ENCODE results near the gene IQSEC3. TPM values are rescaled to one million over a fixed set of nuclear protein-coding genes. Genes with fewer than 3 reads are reported as not detected.
"Not testable (repeated sequence)": the region's sequence is repeated elsewhere in the genome, so short reads cannot be mapped to it uniquely, and the experiment has no call there.

The IQSEC3 gene
- total RNA-seq, 2 donors from 2014 or later: 3.2 to 3.6 TPM

GRCh38 chr12:51087-51486, 15.5 kb upstream of the IQSEC3 start:
- DNase-seq (ENCODE audit: low spot score): peak; percentile 51

GRCh38 chr12:51962-52361, 14.6 kb upstream of the IQSEC3 start:
- peak; percentile 83 for DNase-seq (ENCODE audit: low spot score)
- intact Hi-C loops (cut with DNase I): not testable (repeated sequence)

More at GRCh38 chr12:51087-51486, 15.5 kb upstream of the IQSEC3 start:
- intact Hi-C loops (cut with DNase I): not testable (repeated sequence)

- intact Hi-C loops (cut with DNase I); DNase-seq (ENCODE audit: low spot score): not testable (repeated sequence)
Observed at GRCh38 chr12:52902-53734, 13.4 kb upstream of the IQSEC3 start.

GRCh38 chr12:53735-54730, 12.5 kb upstream of the IQSEC3 start:
- intact Hi-C loops (cut with DNase I): no loop called here
- DNase-seq (ENCODE audit: low spot score): peak; percentile 68

- intact Hi-C loops (cut with DNase I): no loop called here
- DNase-seq (ENCODE audit: low spot score): peak; percentile 78
Observed at GRCh38 chr12:54750-55535, 11.6 kb upstream of the IQSEC3 start.

- intact Hi-C loops (cut with DNase I): no loop called here
- peak; percentile 64 for DNase-seq (ENCODE audit: low spot score)
Observed at GRCh38 chr12:56683-57346, 9.8 kb upstream of the IQSEC3 start.

- intact Hi-C loops (cut with DNase I): no loop called here
- DNase-seq (ENCODE audit: low spot score): peak; percentile 70
Observed at GRCh38 chr12:57539-57938, 9.0 kb upstream of the IQSEC3 start.

GRCh38 chr12:58832-59231, 7.7 kb upstream of the IQSEC3 start:
- no peak for DNase-seq (ENCODE audit: low spot score)
- intact Hi-C loops (cut with DNase I): no loop called here

GRCh38 chr12:61845-62244, 4.7 kb upstream of the IQSEC3 start:
- DNase-seq (ENCODE audit: low spot score); intact Hi-C loops (cut with DNase I): not testable (repeated sequence)

- intact Hi-C loops (cut with DNase I); DNase-seq (ENCODE audit: low spot score): not testable (repeated sequence)
Observed at GRCh38 chr12:65491-66063, 990 bp upstream of the IQSEC3 start.

GRCh38 chr12:66782-67504, 376 bp downstream of the IQSEC3 start:
- intact Hi-C loops (cut with DNase I): not testable (repeated sequence)
- DNase-seq (ENCODE audit: low spot score): peak; percentile 75

GRCh38 chr12:69677-70076, 3.1 kb downstream of the IQSEC3 start:
- intact Hi-C loops (cut with DNase I); DNase-seq (ENCODE audit: low spot score): not testable (repeated sequence)

GRCh38 chr12:70541-70940, 4.0 kb downstream of the IQSEC3 start:
- intact Hi-C loops (cut with DNase I); DNase-seq (ENCODE audit: low spot score): not testable (repeated sequence)

- DNase-seq (ENCODE audit: low spot score); intact Hi-C loops (cut with DNase I): not testable (repeated sequence)
Observed at GRCh38 chr12:72018-72417, 5.5 kb downstream of the IQSEC3 start.

- DNase-seq (ENCODE audit: low spot score); intact Hi-C loops (cut with DNase I): not testable (repeated sequence)
Observed at GRCh38 chr12:74420-75190, 8.0 kb downstream of the IQSEC3 start.

- DNase-seq (ENCODE audit: low spot score); intact Hi-C loops (cut with DNase I): not testable (repeated sequence)
Observed at GRCh38 chr12:75541-75940, 9.0 kb downstream of the IQSEC3 start.

GRCh38 chr12:76102-76501, 9.5 kb downstream of the IQSEC3 start:
- DNase-seq (ENCODE audit: low spot score); intact Hi-C loops (cut with DNase I): not testable (repeated sequence)

Data from posterior vena cava (tissue), 2 donors.